GM21619 (cell line): Measurements from ENCODE around the gene COA1.
"Not testable (repeated sequence)": the region's sequence is repeated elsewhere in the genome, so short reads cannot be mapped to it uniquely, and the experiment has no call there.

Experiments
- ATAC-seq: cut with Tn5 transposase; IDR thresholded peaks from one replicate; pipeline ENCODE4 v1.9.1; 2021; ENCODE audit not compliant: unreplicated experiment

Gene COA1

GRCh38 chr7:43729924-43730248 lies 563 bp upstream of the COA1 start:
- ATAC-seq, result no peak

- ATAC-seq, result no peak
Measured at GRCh38 chr7:43727494-43727893, 1.8 kb downstream of the COA1 start.

- no peak for ATAC-seq
Measured at GRCh38 chr7:43727003-43727402, 2.3 kb downstream of the COA1 start.

- no peak for ATAC-seq
Measured at GRCh38 chr7:43726466-43726865, 2.9 kb downstream of the COA1 start.

- no peak for ATAC-seq
Measured at GRCh38 chr7:43725251-43725650, 4.1 kb downstream of the COA1 start.

- no peak for ATAC-seq
Measured at GRCh38 chr7:43723007-43723341, 6.3 kb downstream of the COA1 start.

- ATAC-seq, result no peak
Measured at GRCh38 chr7:43721193-43721806, 8.0 kb downstream of the COA1 start.

GRCh38 chr7:43716598-43716997 lies 12.7 kb downstream of the COA1 start:
- ATAC-seq, result no peak

GRCh38 chr7:43715966-43716365 lies 13.4 kb downstream of the COA1 start:
- ATAC-seq, result not testable (repeated sequence)

GRCh38 chr7:43711503-43711902 lies 17.8 kb downstream of the COA1 start:
- no peak for ATAC-seq

GRCh38 chr7:43708055-43708454 lies 21.3 kb downstream of the COA1 start:
- ATAC-seq, result not testable (repeated sequence)

GRCh38 chr7:43703573-43703972 lies 25.8 kb downstream of the COA1 start:
- no peak for ATAC-seq

GRCh38 chr7:43702974-43703373 lies 26.3 kb downstream of the COA1 start:
- no peak for ATAC-seq

GRCh38 chr7:43701929-43702328 lies 27.4 kb downstream of the COA1 start:
- no peak for ATAC-seq

- ATAC-seq, result no peak
Measured at GRCh38 chr7:43701500-43701854, 27.8 kb downstream of the COA1 start.

GRCh38 chr7:43700646-43701499 lies 28.4 kb downstream of the COA1 start:
- ATAC-seq, result no peak

- no peak for ATAC-seq
Measured at GRCh38 chr7:43700059-43700501, 29.2 kb downstream of the COA1 start.

- no peak for ATAC-seq
Measured at GRCh38 chr7:43698460-43699255, 30.7 kb downstream of the COA1 start.

- no peak for ATAC-seq
Measured at GRCh38 chr7:43697690-43698089, 31.6 kb downstream of the COA1 start.

- no peak for ATAC-seq
Measured at GRCh38 chr7:43695365-43695764, 34.0 kb downstream of the COA1 start.

GRCh38 chr7:43694399-43694748 lies 34.9 kb downstream of the COA1 start:
- no peak for ATAC-seq
